CD4-positive, alpha-beta T cell (primary cell): ENCODE results near the gene NOVA1. TPM values are rescaled to one million over a fixed set of nuclear protein-coding genes. Genes with fewer than 3 reads are reported as not detected.

Source experiments
- ATAC-seq: fragments of 200-7000 bp; cut with Tn5 transposase; one replicate; pipeline ENCODE4 v1.10.0; 2022; ENCODE audit warnings: mild to moderate bottlenecking; ENCODE audit not compliant: poor library complexity
- CTCF ChIA-PET: fragments of 350-600 bp; sonication (Branson Sonifier 250); formaldehyde crosslinking; loops from one replicate; lab custom pipeline; 2021; ENCODE audit warnings: antibody characterized with exemption, inconsistent platforms; lab: Charles Lee
- POLR2A ChIA-PET: fragments of 350-600 bp; sonication (Branson Sonifier 250); formaldehyde crosslinking; loops from one replicate; lab custom pipeline; 2021; ENCODE audit warnings: antibody characterized with exemption, inconsistent platforms; lab: Charles Lee
- DNase-seq, 14 experiments: peaks; one replicate each; pipeline ENCODE4 v3.0.0-alpha.2; 2013 to 2020; ENCODE audit warnings: mixed read lengths in 2 of 14
- H3K27ac ChIP-seq, 2 donors: one replicate each; pipeline versions ENCODE4 v1.5.1 to v1.7.0; 2013; ENCODE audit warnings: low read length in 2 of 2, low read depth in 1 of 2, mild to moderate bottlenecking in 1 of 2
- H3K27me3 ChIP-seq, 2 experiments: 1 replicate in 1 of 2; 2 replicates in 1 of 2; pipeline versions ENCODE4 v1.6.1 to v1.7.0; 2013; ENCODE audit warnings: low read length in 2 of 2, control low read depth in 1 of 2, mild to moderate bottlenecking in 1 of 2, moderate library complexity in 1 of 2; ENCODE audit not compliant: insufficient read depth in 2 of 2, control insufficient read depth in 1 of 2
- H3K36me3 ChIP-seq: one replicate; pipeline ENCODE4 v1.6.1; 2013; ENCODE audit warnings: low read length, control low read depth; ENCODE audit not compliant: insufficient read depth
- H3K4me1 ChIP-seq: one replicate; pipeline ENCODE4 v1.6.1; 2013; ENCODE audit warnings: low read length, control low read depth; ENCODE audit not compliant: insufficient read depth
- H3K4me3 ChIP-seq: one replicate; pipeline ENCODE4 v1.5.1; 2013; ENCODE audit warnings: mild to moderate bottlenecking, low read length, moderate library complexity
- H3K9me3 ChIP-seq, 2 experiments: 1 replicate in 1 of 2; 2 replicates in 1 of 2; pipeline versions ENCODE4 v1.6.1 to v1.7.0; 2013; ENCODE audit warnings: low read length in 2 of 2, mild to moderate bottlenecking in 2 of 2, control low read depth in 1 of 2, moderate library complexity in 1 of 2; ENCODE audit not compliant: control insufficient read depth in 1 of 2, insufficient read depth in 1 of 2
- H3K27ac Mint-ChIP-seq: one replicate; pipeline ENCODE4 v1.8.0; 2020; ENCODE audit warnings: mixed read lengths
- H3K27me3 Mint-ChIP-seq: one replicate; pipeline ENCODE4 v1.8.0; 2021; ENCODE audit warnings: mixed read lengths
- H3K36me3 Mint-ChIP-seq: one replicate; pipeline ENCODE4 v1.8.0; 2021; ENCODE audit warnings: low read depth, mixed read lengths
- H3K4me1 Mint-ChIP-seq: one replicate; pipeline ENCODE4 v1.8.0; 2021; ENCODE audit warnings: low read depth, mixed read lengths
- H3K4me3 Mint-ChIP-seq: one replicate; pipeline ENCODE4 v1.8.0; 2020; ENCODE audit warnings: mild to moderate bottlenecking, mixed read lengths
- H3K9me3 Mint-ChIP-seq: one replicate; pipeline ENCODE4 v1.8.0; 2020; ENCODE audit warnings: mixed read lengths
- intact Hi-C, 2 experiments: fragments of 100-400 bp; cut with DNase I in 1 of 2; cut with micrococcal nuclease in 1 of 2; formaldehyde crosslinking; loops; one replicate each; pipeline versions ENCODE4 v1.15.1 to v1.9.0; 2023 to 2025; cut with DNase I, micrococcal nuclease
- total RNA-seq, 174 experiments: library from RNA in 2 of 174; stranded (reverse) in 2 of 174; gene quantifications; one replicate each; pipeline ENCODE4 v1.2.3 and lab custom pipeline; 2021 to 2026
- TF ChIP-seq, protein P1 (sequence below): fragments of 200-600 bp; IDR thresholded peaks from one replicate; pipeline ENCODE4 v1.8.0; 2022; ENCODE audit warnings: antibody characterized with exemption, mild to moderate bottlenecking

Gene NOVA1
- total RNA-seq, 2 experiments from 2014 or later = 0.14 TPM; not detected in 1

DNA sequence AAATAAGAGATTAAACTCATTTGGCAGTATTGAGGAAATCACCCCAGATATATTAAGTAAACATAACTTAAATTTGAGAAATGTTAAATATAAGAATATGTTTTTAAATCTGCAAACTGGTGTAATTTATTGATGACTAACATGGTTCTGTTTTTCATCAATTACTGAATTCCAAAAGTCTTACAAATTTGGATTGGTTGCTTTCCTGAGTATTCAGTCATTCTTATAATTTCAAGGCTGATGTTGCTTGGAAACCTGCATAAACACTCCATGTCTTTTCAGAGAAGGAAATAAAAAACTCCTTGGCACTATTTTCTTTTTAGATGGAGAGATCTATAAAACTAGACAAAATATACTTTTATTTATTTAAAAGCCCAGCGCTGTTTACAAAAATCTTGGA lies 71.7 kb downstream of the NOVA1 start:
- H3K27ac ChIP-seq = no peak overlapping the region
- H3K27me3 ChIP-seq = no peaks in the 10 kb centered on the region
- H3K36me3 ChIP-seq = no peaks in the 10 kb centered on the region
- H3K4me3 Mint-ChIP-seq = no peak overlapping the region
- ATAC-seq (no peak), DNase-seq (no peak)
- no peaks in the 10 kb centered on the region for H3K36me3 Mint-ChIP-seq
- no peak overlapping the region for H3K4me3 ChIP-seq
- H3K9me3 ChIP-seq = peaks cover 0 to 10% of the 10 kb centered on the region in 2 experiments
- no peak overlapping the region for H3K27ac Mint-ChIP-seq
- no peaks in the 10 kb centered on the region for H3K9me3 Mint-ChIP-seq
- intact Hi-C loops = no loop called here
- CTCF ChIA-PET = no interaction called here
- POLR2A ChIA-PET = no interaction called here
- H3K4me1 ChIP-seq = no peaks in the 10 kb centered on the region
- no peaks in the 10 kb centered on the region for H3K27me3 Mint-ChIP-seq
- H3K4me1 Mint-ChIP-seq = no peaks in the 10 kb centered on the region
- TF ChIP-seq, protein P1, sequence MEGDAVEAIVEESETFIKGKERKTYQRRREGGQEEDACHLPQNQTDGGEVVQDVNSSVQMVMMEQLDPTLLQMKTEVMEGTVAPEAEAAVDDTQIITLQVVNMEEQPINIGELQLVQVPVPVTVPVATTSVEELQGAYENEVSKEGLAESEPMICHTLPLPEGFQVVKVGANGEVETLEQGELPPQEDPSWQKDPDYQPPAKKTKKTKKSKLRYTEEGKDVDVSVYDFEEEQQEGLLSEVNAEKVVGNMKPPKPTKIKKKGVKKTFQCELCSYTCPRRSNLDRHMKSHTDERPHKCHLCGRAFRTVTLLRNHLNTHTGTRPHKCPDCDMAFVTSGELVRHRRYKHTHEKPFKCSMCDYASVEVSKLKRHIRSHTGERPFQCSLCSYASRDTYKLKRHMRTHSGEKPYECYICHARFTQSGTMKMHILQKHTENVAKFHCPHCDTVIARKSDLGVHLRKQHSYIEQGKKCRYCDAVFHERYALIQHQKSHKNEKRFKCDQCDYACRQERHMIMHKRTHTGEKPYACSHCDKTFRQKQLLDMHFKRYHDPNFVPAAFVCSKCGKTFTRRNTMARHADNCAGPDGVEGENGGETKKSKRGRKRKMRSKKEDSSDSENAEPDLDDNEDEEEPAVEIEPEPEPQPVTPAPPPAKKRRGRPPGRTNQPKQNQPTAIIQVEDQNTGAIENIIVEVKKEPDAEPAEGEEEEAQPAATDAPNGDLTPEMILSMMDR = no peak

DNA sequence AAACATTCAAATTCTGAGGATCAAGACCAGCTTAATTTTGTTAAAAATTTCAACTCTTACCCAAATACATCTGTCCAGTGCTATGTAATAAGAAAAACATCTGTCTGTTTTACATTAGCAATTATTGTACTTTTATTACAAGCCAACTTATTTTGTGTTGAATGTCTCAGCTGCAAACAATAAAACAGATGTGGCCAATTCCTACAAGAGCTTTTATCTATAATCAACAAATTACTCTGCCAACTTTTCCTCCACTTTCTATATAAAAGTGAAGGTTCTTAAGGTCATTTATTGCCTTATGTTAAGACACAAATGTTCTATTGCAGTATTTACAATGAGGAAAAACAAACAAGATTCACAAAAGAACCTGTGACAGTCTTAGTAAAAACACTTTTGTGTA lies 72.7 kb downstream of the NOVA1 start:
- Mint-ChIP-seq H3K27ac (no peak overlapping the region), H3K27me3 (no peaks in the 10 kb centered on the region), H3K9me3 (no peaks in the 10 kb centered on the region), H3K4me1 (no peaks in the 10 kb centered on the region), H3K36me3 (no peaks in the 10 kb centered on the region), H3K4me3 (no peak overlapping the region)
- intact Hi-C loops = no loop called here
- TF ChIP-seq, protein P1 = no peak
- POLR2A ChIA-PET = no interaction called here
- ATAC-seq (no peak), DNase-seq (no peak)
- Histone ChIP-seq H3K27me3 (no peaks in the 10 kb centered on the region), H3K27ac (no peak overlapping the region), H3K4me1 (no peaks in the 10 kb centered on the region), H3K4me3 (no peak overlapping the region), H3K9me3 (peaks cover 0 to 8% of the 10 kb centered on the region in 2 experiments), H3K36me3 (no peaks in the 10 kb centered on the region)
- CTCF ChIA-PET = no interaction called here

DNA sequence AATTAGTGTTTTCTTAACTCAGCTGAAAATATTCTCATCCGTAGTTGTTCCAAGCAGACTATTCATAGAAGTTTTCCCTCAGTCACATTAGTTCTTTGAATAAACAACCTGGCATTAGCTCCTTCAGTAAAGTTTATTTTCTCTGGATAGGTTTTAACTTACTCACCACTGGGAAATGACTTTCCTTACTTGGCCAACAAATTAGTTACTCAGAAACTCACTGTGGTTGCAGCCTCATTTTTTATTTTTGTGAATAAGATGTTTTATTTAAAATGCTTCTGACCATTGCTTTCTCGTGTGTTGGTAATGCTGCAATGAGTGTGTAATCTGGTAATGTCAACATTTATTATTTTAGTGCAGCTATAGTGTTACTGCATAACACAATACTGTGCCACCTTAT lies 74.9 kb downstream of the NOVA1 start:
- ATAC-seq (no peak), DNase-seq (no peak)
- POLR2A ChIA-PET = no interaction called here
- Mint-ChIP-seq H3K36me3 (no peaks in the 10 kb centered on the region), H3K4me1 (no peaks in the 10 kb centered on the region), H3K4me3 (no peak overlapping the region), H3K27me3 (no peaks in the 10 kb centered on the region), H3K9me3 (no peaks in the 10 kb centered on the region), H3K27ac (no peak overlapping the region)
- intact Hi-C loops = no loop called here
- Histone ChIP-seq H3K4me1 (no peaks in the 10 kb centered on the region), H3K36me3 (no peaks in the 10 kb centered on the region), H3K4me3 (no peak overlapping the region), H3K27me3 (no peaks in the 10 kb centered on the region), H3K27ac (no peak overlapping the region), H3K9me3 (peaks cover 0 to 4% of the 10 kb centered on the region in 2 experiments)
- TF ChIP-seq, protein P1 = no peak
- CTCF ChIA-PET = no interaction called here
